Right hindlimb (tissue), 1 donor: ENCODE data around the gene HOMER3.

Experiments used
- DNase-seq: peaks from one replicate; pipeline ENCODE4 v3.0.0-alpha.2; 2018

HOMER3 gene

DNA sequence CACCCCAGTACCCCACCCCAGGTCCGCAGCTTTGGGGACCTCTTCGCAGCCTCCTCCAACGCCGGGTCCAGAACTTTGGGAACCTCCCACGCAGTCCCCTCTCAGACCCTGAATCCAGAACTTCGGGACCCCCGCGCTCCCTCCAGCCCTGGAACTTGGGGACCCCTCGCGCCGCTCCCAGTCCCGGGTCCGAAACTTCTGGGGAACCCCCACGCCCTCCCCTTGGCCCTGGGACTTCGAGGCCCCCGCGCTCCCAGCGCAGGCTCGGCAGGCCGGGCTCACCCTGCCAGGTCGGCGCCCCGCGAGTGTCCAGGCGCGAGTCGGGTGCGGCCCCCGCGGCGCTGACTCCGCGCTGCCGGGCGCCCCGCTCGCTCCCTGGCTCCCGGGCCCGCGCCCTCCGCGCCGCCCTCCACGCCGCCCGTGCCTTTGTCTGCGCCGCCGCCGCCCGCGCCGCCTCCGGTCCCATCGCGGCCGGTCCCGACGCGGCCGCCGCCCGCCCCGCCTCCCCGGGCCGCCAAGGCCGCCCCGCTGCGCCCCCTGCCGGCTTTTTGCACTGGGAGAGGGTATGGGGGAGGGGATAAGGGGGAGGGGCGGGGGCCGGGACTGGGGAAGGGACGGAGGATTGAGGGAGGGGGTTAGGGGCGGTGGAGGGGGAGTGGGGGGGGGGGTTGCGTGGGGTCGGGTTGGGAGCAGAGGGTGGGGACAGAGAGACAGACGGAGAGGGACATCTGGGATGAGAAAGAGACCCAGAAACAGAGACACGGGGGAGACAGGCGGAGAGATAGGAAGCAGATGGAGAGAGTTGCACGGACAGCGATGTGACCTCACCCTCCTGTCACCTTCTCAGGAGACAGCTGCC lies at the start of gene HOMER3:
HOMER3 (minus strand) TSS at position 449 of the 859 bp plus-strand sequence. CDS start 2,235 bp downstream, outside the sequence.
- peak; percentile 88 for DNase-seq

DNA sequence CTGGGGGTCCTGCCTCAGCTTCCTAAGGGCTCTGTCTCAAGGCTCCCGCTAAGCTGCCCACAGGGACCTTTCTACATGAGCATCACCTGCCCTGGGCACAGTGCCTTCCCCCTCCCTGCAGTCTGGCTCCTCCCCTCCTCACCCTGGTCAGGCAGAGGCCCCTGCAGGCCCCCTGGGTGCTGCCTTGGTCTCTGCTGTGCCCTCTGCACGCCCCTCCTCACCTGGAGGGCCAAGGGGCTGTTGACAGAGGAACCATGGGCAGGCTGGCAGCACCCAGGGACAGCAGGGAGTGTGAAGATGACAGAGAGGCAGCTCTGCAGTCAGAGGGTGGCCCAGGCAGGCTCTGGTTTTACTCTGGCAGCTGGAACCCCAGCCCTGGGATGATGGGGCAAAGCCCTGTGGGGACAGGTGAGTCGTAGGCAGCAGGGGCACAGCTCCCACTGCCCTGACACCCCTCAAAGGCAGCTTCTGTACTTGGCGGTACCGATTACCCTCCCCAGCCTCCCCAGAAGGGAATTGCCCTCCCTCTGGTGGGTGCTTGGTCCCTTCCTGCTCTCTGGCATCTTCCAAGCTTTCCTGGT lies 49.2 kb upstream of the HOMER3 start:
- DNase-seq: no peak

DNA sequence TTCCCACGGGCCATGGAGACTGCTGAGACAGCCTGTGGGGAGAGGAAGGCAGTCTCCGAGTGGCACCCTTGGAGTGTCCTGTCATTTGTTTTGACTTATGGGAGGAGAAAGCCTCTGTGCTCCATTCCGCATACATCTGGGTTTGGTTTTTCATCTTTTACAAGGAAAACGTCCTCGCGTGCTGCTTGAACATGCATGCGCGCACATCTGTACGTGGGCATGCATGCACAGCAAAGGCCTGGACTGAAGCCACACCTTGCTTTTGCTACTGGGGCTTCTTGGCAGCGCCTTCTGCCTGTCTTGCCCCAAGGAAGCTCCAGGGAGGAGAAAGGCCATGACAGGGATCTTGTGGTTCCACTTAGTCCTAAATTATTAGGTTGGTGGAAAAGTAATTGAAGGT lies 48.3 kb upstream of the HOMER3 start:
- no peak for DNase-seq

DNA sequence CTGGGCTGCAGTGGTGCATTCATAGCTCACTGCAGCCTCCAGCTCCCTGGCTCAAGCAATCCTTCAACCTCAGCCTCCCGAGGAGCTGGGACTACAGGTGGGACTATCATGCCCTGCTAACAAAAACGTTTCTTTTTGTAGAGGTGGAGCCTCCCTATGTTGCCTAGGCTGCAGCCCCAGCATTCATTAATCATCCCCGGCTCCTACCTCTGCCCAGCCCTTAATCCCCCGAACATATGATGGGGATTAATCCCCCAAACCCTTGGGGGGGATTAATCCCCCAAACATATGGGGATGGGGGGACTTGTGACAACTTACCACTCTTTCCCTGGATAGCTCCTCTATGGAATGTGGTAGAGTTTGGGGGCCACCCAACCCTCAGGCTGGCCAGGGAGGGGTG lies 46.4 kb upstream of the HOMER3 start:
- DNase-seq: no peak

DNA sequence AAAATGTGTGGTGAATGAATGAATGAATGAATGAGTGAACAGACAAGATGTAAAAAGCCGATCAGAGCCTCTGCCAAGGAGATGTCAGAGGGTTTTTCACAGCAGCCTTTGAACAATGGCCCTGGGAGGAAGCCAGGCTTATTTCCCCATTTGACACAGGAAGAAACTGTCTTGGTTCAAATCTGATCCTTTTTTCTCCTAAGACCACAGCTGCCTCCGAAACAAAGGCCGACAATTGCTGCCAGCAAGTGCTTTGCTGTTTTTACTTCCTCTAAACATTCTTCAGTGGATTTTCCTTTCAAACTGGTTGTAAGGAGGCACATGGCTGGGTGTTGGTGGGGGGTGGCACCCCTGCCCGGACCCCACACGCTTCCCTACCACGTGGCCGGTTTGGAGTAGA lies 44.2 kb upstream of the HOMER3 start:
- no peak for DNase-seq

DNA sequence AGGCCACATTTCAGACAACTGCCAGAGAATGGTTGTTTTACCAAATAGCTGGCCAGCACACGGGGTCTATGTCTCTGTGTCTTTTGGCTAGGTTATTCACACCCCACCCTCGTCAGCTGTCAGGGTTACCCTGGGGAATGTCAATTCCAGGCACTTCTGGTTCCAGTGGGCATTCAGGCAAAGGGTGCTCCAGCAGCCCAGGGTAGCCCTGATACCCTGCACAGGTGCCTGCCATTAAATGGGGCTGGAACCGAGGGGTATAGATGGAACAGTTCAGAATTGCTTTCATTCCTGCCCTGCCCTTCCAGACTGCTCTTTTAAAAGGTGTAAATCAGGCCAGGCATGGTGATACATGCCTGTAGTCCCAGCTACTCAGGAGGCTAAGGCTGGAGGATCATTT lies 43.2 kb upstream of the HOMER3 start:
- no peak for DNase-seq

DNA sequence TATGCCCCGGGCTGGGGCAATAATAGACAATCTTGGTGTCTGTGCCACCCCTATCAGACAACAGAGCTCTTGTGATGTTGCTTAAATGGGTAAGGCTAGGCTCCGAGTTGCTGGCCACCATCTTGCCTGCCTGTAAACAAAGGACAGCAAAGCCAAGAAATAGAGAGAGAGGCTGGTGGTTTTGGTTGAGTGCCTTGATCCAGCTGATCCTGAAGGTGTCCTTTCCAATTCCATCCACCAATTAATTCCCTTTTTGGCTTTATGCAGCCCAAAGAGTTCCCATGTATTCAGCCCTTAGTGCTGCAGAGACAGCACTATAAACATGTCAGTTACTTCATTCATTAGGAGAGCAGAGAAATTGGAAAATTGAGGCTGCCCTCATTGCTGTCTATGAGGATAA lies 41.7 kb upstream of the HOMER3 start:
- no peak for DNase-seq

DNA sequence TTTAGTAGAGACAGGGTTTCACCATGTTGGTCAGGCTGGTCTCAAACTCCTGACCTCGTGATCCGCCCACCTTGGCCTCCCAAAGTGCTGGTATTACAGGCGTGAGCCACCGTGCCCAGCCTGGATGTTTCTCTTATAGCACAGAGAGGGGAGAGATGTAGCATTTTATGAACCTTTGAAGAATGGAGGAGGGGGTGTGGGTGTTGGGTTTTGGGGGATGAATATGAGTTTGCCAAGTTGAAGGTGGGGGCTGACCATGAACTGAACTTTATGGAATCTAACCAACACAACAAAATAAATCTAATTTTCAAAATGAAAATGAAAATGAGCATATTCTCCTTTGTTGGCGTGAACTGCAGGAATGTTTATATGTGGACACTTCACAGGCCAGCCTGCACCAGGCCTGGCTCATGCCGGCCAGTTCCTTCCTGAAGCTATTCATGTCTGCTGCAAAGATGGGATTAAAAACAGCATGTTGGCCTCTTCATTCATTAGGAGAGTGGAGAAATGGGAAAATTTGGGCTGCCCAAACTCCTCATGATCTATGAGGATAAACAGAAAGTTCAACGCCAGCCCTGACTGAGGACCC lies 39.5 kb upstream of the HOMER3 start:
- DNase-seq: no peak

DNA sequence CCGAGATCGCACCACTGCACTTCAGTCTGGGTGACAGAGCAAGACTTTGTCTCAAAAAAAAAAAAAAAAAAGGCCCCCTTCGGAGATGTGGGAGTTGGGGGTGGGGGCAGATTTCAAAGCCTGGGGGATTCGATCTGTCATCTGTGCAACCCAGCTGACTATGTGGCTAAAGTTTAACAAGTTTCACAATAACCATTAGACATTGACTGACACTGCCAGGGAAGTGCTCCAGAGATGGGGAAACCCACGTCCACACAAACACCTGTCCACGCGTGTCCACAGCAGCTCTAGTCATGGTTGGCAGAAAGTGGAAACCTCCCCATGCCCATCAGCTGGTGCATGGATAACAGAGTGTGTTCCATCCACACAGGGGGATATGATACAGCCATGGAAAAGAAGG lies 37.6 kb upstream of the HOMER3 start:
- no peak for DNase-seq

DNA sequence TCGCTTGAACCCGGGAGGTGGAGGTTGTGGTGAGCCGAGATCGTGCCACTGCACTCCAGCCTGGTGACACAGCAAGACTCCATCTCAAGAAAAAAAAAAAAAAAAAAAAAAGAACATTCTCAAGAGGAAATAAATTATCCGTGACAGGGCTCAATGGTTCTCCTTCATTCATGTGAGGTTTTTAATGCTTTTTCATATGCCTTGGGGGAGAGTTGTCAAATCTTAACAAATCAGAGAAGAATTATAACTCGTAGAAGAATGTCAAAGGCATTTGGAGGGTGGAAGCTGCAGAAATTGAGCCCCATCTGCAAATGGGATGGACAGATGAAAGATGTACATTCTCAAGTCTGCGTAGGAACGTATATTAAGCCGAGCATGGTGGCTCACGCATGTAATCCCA lies 34.9 kb upstream of the HOMER3 start:
- DNase-seq: no peak

DNA sequence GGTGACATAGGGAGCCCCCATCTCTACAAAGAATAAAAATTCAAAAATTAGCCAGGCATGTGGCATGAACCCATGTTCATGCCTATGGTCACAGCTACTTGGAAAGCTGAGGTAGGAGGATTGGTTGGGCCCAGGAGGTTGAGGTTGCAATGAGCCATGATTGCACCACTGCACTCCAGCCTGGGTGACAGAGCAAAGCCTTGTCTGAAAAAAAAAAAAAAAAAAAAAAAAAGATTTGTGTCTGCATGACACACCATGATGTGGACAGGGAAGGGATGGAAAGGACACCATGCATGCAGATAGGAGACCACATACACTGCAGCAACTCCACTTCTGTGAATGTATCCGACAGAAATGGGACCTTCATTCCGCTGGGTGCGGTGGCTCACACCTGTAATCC lies 34.0 kb upstream of the HOMER3 start:
- no peak for DNase-seq

DNA sequence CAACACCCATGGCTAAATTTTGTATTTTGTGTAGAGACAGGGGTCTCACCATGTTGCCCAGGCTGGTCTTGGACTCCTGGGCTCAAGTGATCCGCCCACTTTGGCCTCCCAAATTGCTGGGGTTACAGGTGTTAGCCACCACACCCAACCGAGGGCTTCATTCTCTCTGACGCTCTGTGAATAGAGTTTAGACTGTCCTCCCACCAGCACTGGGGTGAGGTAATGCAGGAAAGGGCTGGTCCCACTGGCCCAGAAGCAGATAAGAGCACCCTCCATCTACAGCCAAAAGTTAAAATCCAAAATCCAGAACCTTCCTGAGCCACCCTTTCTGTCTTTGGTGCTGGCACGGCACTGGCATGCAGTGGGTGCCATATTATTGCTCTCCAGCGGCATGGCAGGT lies 31.8 kb upstream of the HOMER3 start:
- DNase-seq: no peak

DNA sequence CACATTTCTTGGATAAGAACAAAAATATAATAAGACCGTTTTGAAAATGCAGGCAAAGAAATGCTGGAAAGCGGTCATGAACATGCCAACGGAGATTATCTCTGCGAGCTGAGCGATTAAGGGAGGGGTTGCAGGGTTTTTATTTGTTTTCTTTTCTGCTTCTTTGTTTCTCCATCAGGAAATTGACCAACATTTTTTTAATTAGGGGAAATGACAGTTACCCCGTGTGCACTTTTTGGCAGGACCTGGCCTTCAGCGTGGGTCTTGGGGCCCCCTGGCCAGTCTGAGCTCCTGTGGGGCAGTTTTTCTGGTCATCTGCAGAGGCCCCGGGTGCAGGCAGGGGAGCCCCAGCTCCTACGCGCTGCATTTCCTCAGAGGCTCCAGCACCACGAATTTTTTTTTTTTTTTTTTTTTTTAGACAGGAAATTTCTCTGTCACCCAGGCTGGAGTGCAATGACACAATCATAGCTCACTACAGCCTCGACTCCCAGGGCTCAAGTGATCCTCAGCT lies 31.3 kb upstream of the HOMER3 start:
- DNase-seq: no peak

DNA sequence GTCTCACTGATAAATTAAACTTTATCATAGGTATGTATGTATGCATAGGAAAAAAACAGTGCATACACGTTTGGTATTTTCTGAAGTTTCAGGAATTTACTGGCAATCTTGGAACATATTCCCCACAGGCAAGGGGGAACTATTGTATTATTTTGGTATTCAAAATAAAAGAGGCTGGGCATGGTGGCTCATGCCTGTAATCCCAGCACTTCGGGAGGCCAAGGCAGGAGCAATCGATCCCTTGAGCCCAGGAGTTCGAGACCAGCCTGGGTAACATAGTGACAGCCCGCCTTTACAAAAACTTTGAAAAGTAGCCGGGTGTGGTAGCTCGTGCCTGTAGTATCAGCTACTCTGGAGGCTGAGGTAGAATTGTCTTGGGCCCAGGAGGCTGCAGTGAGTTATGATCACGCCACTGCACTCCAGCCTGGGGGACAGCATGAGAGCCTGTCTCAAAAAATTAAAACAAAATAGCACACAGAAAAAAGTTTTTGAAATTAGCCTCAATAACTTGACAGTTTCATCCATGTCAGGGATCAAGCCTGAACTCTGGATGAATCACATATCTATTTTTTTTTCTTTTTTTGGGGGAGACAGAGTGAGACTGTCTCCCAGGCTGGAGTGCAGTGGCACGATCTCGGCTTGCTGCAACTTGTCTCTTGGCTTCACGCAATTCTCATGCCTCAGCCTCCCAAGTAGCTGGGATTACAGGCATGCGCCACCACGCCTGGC lies 29.1 kb upstream of the HOMER3 start:
- no peak for DNase-seq

DNA sequence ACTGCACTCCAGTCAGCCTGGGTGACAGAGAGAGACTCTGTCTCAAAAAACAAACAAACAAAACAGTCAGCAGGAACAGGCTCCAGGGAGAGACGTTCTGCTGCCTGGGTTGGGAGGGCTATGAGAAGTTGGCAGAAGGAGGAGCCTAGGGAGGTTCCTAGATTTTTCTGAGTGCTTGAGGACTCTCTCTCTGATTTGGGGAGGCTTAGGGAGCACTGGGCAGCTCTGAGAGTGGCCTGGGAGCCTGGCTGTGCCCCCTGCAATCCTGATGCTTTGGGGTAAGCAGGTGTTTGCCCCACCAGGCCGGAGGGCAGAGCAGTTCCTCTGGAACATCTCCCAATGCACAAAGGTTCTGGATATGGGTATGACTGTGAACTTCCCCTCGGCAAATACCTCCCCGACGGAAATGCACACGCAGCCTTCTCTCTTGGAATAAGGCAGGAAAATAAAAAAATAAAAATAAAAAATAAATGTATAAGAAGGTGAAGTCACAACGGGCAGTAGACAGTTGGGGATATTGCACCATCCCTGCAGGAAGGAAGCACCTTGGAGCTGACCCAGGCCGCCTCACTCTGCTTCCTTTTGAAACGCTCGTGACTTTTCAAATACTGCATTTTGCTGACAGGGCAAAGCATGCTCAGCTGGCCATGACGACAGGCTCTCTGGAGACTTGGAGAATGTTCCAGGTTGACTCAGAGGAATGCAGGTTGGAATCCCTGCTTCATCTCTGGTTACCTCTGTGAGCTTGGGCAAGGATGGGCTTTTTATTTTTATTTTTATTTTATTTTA lies 26.5 kb upstream of the HOMER3 start:
- DNase-seq: peak; percentile 52

DNA sequence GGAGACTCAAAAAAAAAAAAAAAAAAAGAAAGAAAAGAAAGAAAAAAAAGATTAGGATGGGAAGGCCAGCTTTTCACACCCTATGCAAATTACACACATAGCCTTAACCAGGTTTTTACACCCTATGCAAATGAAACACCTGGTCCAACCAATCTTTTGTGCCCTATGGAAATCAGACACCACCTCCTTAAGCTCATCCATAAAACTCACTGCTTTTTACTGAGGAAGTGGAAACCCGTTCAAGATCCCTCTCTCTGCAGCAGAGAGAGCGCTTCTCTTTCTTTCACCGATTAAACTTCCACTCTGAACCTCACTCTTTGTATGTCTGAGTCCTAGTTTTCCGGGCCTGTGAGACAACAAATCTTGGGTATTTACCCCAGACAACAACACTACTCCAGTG lies 25.3 kb upstream of the HOMER3 start:
- DNase-seq: no peak

DNA sequence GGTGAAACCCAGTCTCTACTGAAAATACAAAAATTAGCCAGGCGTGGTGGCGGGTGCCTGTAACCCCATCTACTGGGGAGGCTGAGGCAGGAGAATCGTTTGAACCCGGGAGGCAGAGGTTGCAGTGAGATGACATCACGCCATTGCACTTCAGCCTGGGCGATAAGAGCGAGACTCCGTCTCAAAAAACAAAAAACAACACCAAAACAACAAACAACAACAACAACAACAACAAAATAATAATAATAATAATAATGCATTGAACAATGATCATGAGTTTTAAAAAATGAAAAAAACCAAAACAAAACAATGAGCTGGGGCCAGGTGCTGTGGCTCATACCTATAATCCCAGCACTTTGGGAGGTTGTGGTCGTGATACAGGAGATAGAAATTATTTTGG lies 23.1 kb upstream of the HOMER3 start:
- DNase-seq: no peak

DNA sequence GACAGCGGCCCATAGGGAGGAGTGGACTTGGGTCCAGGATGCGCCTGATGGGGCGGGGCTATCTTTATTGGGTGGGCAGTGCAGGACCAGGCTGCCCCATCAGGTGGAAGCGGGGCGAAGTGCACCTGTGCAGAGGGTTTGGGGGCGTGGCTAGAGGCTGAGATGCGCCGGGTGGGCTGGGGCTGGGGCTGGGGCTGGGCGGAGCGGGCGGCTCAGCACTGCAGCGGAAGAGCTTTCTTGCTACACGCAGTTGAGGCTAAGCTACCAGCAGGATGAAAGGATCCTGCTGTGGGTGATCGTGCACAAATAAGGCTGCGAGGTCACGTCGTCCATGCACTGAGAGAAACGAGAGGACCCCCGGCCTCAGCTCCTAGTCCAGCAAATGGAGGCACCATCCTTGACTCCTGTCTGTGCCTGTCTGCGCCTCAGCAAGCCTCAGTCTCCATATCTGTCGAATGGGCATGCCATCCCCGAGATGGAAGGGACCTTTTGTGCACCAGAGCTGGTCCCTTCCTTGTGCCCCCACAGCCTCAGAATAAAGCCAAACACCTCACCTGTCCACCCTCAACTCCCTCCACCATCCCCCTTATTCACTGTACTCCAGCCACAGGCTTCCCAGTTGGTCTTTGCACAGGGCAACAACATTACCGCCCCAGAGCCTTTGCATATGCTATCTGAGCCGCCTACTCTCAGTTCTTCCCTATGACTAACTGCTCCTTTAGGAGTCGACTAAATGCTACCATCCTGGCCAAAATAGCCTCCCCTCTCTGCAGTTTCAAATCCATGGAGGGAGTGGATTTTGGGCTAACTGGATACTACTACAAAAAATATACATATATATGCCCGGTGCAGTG lies 21.0 kb upstream of the HOMER3 start:
- DNase-seq: no peak

DNA sequence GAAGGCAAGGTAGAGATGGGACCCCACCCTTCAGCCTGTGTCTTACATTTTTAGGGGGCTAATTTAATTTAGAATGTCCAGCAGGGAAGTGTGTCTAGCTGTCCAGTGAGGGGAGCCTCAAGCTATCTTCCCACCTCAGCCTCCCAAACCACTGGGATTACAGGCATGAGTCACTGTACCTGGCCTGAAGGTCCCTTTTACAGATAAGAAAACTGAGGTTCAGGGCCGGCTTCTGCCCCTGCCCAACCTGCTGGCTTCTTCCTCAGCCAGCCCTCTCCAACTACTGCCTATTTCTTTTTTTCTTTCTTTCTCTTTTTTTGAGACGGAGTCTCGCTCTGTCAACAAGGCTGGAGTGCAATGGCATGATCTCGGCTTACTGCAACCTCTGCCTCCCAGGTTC lies 19.4 kb upstream of the HOMER3 start:
- no peak for DNase-seq

DNA sequence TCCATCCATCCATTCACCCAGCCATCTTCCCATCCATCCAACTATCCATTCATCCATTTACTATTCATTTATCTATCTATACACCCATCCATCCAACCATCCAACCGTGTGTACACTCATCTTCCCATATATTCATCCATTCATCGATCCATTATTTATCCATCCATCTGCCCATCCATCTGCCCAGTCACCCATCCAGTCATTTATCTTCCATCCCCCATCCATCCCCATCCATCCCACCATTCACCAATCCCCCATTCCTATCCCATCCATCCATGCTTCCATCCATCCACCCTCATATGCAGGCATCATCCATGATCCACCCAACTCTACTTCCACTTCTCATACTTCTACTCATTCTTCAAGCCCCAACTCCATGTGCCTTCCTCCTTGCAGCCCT lies 14.0 kb upstream of the HOMER3 start:
- DNase-seq: no peak

DNA sequence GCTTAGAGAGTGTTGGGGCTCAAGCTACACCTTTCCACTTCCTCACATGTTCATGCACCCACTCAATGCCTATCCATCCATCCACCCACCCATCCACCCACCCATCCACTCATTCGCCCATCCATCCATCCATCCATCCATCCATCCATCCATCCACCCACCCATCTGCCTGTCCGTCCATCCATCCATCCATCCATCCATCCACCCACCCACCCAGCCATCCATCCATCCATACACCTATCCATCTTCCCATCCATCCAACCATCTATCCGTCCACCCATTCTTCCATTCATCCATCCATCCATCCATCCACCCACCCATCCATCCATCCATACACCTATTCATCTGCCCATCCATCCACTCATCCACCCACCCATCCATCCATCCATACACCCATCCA lies 13.1 kb upstream of the HOMER3 start:
- no peak for DNase-seq
